NCI-H1417 (cell line): ENCODE measurements around the gene ABCG8.

Source experiments
- DNase-seq, 3 experiments: peaks; one replicate each; lab custom pipeline; 2025; lab: John Stamatoyannopoulos, UW

Gene ABCG8

DNA sequence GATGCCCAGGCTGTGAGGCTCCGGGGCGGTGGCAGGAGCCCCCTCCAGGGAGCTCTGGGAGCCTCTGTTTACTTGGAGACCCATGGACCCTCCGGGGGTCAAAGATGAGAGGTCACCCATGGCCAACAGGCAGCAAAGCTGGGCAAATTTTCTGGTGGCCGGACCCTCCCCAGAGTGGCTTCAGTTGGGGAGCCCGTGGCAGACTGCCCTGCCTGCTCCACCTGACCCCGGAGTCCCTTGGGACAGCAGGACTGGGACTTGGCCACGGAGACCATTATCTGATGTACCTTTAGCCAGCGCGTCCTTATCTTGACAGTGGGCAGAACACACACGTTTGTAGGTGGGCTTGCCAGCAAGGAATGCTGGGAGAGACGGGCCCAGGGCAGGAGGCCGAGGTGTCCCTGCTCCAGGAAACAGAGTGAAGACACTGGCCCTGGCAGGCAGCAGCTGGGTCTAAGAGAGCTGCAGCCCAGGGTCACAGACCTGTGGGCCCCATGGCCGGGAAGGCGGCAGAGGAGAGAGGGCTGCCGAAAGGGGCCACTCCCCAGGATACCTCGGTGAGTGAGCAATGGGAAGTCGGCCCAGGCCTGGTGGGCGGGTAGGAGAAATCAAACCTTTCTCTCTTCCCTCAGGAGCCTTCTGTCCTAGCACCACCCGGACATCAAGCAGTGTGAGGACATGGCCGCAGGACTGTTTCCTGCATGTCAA lies at the start of gene ABCG8, which contains the start of gene ABCG5:
TSS of gene ABCG8 (plus strand) at position 412 of the 708 bp plus-strand sequence. CDS start at position 495, 83 bp downstream.
TSS of gene ABCG5 (minus strand) at position 280 of the 708 bp plus-strand sequence. CDS start at position 120, 160 bp downstream.
- DNase-seq = no peak

GRCh38 chr2:43790147-43790546 lies 48.6 kb upstream of the ABCG8 start:
- no peak for DNase-seq

GRCh38 chr2:43791035-43791765 lies 47.6 kb upstream of the ABCG8 start:
- no peak for DNase-seq

DNA sequence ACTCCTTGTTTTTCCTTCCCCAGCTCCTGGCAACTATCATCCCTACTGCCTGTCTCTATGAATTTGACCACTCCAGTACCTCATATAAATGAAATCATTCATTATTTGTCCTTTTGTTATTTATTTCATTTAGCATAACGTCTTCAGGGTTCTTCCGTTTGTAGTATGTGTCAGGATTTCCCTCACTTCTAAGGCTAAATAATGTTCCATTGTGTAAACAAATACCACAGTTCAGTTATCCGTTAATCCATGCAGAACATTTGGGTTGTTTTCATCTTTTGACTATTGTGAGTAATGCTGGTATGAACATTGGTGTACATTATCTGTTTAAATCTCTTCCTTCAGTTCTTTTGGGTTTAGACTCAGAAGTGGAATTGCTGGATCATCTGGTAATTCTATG lies 46.1 kb upstream of the ABCG8 start:
- DNase-seq = no peak

GRCh38 chr2:43794956-43795355 lies 43.8 kb upstream of the ABCG8 start:
- DNase-seq = no peak

GRCh38 chr2:43796206-43796605 lies 42.6 kb upstream of the ABCG8 start:
- DNase-seq = no peak

GRCh38 chr2:43798300-43798699 lies 40.5 kb upstream of the ABCG8 start:
- DNase-seq = peak in 1 of 3 experiments; percentile 9

DNA sequence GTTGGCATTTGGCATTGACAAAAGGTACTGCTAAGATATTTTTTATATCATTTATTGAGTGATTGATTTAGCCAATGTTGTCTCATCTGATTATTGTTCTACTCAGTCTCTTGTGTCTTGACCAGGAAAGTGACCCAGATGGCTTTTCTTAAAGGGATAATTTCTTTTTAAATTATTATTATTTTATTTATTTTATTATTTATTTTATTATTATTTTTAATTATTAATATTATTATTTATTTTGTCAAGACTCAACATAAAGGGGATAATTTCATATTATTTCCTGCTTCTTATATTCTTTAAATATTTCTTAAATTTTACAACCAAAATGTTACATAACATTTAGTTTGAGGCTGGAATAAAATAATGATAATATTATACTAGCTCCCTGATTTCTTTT lies 37.9 kb upstream of the ABCG8 start:
- DNase-seq = no peak

DNA sequence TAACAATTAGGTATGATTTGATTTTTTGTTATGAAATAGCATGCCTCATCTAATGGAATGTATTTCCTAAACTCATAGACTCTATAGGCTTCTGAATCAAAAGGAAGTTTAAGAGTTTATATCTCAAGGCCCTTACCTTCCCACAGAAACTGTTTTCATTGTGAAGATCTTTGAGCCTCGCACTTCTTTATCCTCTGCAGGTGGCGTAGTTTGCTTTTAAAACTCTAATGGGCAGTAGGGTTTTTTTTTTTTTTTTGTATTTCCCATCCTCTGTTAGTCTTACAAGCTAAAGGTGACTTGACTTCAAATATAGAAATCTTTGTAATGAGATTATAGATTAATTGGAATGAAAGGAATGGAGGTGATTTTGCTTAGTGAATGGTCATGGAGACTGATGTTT lies 36.6 kb upstream of the ABCG8 start:
- DNase-seq = no peak

DNA sequence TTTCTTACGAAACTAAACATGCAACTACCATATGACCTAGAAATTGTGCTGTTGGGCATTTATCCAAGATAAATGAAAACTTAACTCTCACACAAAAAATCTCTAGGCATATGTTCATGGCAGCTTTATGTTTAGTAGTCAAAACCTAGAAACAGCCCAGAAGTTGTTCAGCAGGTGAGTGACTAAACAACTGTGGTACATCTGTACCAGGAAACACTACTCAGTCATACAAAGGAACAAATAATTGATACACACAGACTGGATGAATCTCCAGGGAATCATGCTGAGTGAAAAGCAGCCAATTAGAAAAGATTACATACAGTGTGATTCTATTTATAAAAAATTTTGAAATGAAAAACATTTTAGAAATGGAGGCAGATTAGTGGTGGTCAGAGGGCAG lies 35.7 kb upstream of the ABCG8 start:
- no peak for DNase-seq

- no peak for DNase-seq
Measured at GRCh38 chr2:43806719-43807031, 32.1 kb upstream of the ABCG8 start.

DNA sequence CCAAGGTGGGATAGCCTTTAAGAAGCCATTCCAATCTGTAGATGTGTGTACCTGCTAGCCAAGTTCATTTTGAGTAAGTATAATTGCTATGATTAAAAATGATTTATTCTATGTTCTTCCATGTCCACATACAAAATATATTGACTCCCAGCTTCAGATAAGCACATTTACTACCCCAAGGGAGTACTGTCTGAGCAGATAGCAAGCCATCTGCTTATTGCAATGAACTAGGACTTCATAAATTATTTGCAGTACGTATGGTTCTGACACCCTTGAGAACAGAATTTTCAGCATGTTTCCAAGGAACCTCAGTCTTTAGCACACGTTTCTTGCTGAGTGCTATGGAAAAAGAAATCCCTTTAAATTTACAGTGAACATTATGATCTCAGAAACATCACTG lies 28.3 kb upstream of the ABCG8 start:
- no peak for DNase-seq

GRCh38 chr2:43810888-43811287 lies 27.9 kb upstream of the ABCG8 start:
- no peak for DNase-seq

DNA sequence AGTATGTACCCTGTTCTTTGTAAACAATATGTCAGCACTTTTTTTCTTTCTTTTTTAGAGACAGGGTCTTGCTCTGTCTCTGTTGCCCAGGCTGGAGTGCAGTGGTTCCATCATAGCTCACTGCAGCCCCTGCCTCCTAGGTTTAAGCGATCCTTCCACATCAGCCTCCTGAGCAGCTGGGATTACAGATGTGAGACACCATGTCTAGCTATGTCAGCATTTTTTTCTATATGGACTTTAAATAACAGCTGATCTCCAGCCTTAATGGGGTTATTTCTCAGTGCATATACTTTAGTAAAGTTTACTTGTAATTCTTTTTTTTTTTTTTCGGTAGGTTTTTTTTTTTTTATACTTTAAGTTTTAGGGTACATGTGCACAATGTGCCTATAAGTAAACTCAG lies 26.8 kb upstream of the ABCG8 start:
- DNase-seq = no peak

- peak in 1 of 3 experiments; percentile 11 for DNase-seq
Measured at GRCh38 chr2:43812947-43813346, 25.8 kb upstream of the ABCG8 start.

GRCh38 chr2:43814711-43815110 lies 24.1 kb upstream of the ABCG8 start:
- DNase-seq = no peak

GRCh38 chr2:43818761-43819160 lies 20.0 kb upstream of the ABCG8 start:
- DNase-seq = no peak

DNA sequence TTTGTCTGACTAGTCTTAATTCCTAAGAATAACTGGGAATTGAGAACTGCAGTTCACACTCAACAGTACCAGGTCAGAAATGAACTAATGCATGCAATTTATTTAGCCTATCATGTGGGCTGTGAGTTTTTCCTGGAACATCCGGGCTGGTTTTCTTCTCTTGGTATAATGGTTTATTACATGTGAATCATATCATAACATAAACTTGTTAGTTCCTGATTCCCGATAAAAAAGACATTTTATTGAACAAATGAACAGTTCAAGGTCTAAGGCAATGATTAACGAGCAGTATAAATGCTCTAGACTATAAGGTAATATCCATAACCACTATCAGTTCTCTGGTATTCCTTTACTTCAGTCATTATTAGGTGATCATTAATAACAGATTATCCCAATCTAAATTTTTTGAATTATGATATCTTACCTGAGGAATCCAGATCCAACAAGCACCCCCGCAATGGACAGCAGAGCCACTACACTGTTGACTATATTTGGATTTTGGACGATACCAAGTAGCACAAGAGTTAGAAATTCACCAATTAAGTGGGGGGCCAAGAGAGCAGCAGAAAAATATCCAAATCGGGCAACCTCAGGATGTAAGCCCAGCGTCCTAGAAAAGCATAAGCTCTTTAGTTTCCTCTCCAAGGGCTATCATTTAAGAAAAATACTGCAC lies 19.1 kb upstream of the ABCG8 start:
- DNase-seq = no peak

GRCh38 chr2:43822839-43823238 lies 15.9 kb upstream of the ABCG8 start:
- DNase-seq = no peak

GRCh38 chr2:43823751-43824150 lies 15.0 kb upstream of the ABCG8 start:
- DNase-seq = no peak

GRCh38 chr2:43824512-43824911 lies 14.3 kb upstream of the ABCG8 start:
- no peak for DNase-seq

DNA sequence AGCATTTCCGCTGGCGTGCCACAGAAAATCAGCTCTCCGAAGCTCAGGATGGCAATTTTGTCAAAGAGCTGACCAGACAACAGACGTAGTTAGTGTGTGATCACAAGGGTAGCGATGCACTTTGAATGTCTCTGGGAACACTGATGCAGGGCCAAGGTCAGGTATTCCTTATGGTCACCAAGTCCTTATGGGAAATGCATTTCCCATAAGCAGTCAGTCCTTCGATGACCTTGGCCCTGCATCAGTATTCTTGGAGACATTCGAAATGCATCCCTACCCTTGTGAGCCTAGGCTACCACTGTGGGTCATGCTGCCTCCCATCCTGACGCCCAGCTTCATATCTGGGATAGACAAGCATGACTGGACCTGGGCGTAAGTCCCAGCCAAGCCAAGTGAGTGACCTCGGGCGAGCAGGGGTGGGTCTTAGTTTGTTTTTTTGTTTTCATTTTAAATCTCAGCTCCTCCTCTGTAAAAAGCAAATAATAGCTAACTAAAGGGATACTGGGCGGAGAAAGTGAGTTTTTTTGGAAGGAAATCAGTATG lies 13.7 kb upstream of the ABCG8 start:
- no peak for DNase-seq

- no peak for DNase-seq
Measured at GRCh38 chr2:43825841-43826240, 12.9 kb upstream of the ABCG8 start.
